ENCODE measurements around the gene FGFRL1. TPM values are rescaled to one million over a fixed set of nuclear protein-coding genes. Genes with fewer than 3 reads are reported as not detected.

Gene FGFRL1
- total RNA-seq, 4 donors from 2014 or later = 18.1 to 39.6 (median 26.4) TPM

DNA sequence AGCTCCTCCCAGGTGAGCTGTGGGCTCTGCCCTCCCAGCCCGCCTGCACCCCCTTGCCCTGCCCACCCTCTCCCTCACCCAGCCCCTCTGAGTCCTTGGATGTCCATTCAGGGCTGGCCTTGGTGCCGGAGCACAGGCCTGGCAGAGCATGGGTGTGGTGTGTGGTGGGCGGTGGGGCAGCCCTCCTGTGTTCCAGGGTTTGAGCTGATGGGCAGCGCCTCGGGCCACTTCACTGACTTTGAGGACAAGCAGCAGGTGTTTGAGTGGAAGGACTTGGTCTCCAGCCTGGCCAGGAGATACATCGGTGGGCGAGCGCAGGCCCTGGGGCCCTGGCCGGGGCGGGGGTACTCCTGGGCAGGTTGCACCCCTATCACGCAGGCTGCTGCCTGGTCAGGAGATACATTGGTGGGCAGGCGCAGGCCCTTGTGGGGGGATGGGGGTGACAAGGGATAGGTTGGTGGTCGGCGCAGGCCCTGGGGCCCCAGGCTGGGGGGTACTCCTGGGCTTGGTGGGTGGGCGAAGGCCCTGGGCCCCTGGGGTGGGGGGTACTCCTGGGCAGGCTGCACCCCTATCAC lies 10.7 kb upstream of the FGFRL1 start:
- Histone ChIP-seq H3K4me3 (no peak overlapping the region), H3K36me3 (peaks cover 0 to 7% (median 0%) of the 10 kb centered on the region in 3 donors), H3K27ac (no peak overlapping the region), H3K27me3 (peaks cover 0 to 75% of the 10 kb centered on the region in 2 donors), H3K4me1 (peaks cover 0 to 45% (median 18%) of the 10 kb centered on the region in 4 donors), H3K9me3 (no peaks in the 10 kb centered on the region)
- no peak for DNase-seq (ENCODE audit: low spot score in 2 of 2)
- WGBS, 2 donors = 92 to 98% methylated on average over 12 to 14 of the region's 15 CpGs
- no peak for TF ChIP-seq POLR2A (IDR thresholded peaks at IDR 0.05)
- no peak for TF ChIP-seq EP300 (IDR thresholded peaks at IDR 0.05)
- TF ChIP-seq, protein P1, sequence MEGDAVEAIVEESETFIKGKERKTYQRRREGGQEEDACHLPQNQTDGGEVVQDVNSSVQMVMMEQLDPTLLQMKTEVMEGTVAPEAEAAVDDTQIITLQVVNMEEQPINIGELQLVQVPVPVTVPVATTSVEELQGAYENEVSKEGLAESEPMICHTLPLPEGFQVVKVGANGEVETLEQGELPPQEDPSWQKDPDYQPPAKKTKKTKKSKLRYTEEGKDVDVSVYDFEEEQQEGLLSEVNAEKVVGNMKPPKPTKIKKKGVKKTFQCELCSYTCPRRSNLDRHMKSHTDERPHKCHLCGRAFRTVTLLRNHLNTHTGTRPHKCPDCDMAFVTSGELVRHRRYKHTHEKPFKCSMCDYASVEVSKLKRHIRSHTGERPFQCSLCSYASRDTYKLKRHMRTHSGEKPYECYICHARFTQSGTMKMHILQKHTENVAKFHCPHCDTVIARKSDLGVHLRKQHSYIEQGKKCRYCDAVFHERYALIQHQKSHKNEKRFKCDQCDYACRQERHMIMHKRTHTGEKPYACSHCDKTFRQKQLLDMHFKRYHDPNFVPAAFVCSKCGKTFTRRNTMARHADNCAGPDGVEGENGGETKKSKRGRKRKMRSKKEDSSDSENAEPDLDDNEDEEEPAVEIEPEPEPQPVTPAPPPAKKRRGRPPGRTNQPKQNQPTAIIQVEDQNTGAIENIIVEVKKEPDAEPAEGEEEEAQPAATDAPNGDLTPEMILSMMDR (IDR thresholded peaks at IDR 0.05) = no peak

DNA sequence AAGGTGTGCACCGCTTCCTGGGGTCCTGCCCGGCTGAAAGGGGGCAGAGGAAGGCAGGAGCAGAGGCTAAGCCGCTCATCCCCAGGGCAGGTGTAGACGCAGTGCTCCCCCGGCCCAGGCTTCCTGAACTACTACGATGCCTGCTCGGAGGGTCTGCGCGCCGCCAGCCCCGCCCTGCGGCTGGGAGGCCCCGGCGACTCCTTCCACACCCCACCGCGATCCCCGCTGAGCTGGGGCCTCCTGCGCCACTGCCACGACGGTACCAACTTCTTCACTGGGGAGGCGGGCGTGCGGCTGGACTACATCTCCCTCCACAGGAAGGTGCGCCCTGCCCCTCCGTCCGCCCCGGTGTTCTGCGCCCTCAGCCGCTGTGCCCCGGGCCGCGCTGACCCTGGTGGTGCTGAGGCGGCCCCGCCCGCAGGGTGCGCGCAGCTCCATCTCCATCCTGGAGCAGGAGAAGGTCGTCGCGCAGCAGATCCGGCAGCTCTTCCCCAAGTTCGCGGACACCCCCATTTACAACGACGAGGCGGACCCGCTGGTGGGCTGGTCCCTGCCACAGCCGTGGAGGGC lies 9.8 kb upstream of the FGFRL1 start:
- Histone ChIP-seq H3K4me1 (peaks cover 0 to 43% (median 16%) of the 10 kb centered on the region in 4 donors), H3K27me3 (peaks cover 0 to 76% of the 10 kb centered on the region in 2 donors), H3K27ac (no peak overlapping the region), H3K9me3 (no peaks in the 10 kb centered on the region), H3K36me3 (peaks cover 0 to 7% (median 0%) of the 10 kb centered on the region in 3 donors), H3K4me3 (no peak overlapping the region)
- TF ChIP-seq, protein P1 (IDR thresholded peaks at IDR 0.05) = no peak
- TF ChIP-seq POLR2A (IDR thresholded peaks at IDR 0.05) = no peak
- TF ChIP-seq EP300 (IDR thresholded peaks at IDR 0.05) = no peak
- WGBS, 2 donors = 20 to 47% methylated on average over 26 to 32 of the region's 48 CpGs
- no peak for DNase-seq (ENCODE audit: low spot score in 2 of 2)

DNA sequence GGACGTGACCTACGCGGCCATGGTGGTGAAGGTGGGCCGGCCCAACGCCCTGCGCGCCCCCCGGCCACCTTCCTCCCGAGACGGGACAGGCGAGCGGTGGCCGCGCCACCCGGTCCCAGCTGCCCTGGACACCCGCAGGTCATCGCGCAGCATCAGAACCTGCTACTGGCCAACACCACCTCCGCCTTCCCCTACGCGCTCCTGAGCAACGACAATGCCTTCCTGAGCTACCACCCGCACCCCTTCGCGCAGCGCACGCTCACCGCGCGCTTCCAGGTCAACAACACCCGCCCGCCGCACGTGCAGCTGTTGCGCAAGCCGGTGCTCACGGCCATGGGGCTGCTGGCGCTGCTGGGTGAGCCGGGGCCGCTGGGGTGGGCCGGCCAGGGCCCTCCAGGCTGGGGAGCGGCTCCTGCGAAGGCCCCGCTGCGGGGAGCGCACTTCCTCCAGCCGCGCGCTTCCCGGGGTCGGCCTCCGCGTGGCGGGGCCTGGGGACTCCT lies 9.2 kb upstream of the FGFRL1 start:
- Histone ChIP-seq H3K27me3 (peaks cover 0 to 76% of the 10 kb centered on the region in 2 donors), H3K4me3 (no peak overlapping the region), H3K4me1 (peaks cover 0 to 38% (median 11%) of the 10 kb centered on the region in 4 donors), H3K27ac (no peak overlapping the region), H3K9me3 (peaks cover 0 to 5% (median 0%) of the 10 kb centered on the region in 4 donors), H3K36me3 (peaks cover 0 to 7% (median 0%) of the 10 kb centered on the region in 3 donors)
- TF ChIP-seq EP300 (IDR thresholded peaks at IDR 0.05) (peak in 1 of 2 donors; percentile 48), POLR2A (IDR thresholded peaks at IDR 0.05) (no peak)
- 4 to 9% methylated on average over 25 to 33 of the region's 54 CpGs for WGBS, 2 donors
- peak; percentile 35 to 45 for DNase-seq (ENCODE audit: low spot score in 2 of 2)

DNA sequence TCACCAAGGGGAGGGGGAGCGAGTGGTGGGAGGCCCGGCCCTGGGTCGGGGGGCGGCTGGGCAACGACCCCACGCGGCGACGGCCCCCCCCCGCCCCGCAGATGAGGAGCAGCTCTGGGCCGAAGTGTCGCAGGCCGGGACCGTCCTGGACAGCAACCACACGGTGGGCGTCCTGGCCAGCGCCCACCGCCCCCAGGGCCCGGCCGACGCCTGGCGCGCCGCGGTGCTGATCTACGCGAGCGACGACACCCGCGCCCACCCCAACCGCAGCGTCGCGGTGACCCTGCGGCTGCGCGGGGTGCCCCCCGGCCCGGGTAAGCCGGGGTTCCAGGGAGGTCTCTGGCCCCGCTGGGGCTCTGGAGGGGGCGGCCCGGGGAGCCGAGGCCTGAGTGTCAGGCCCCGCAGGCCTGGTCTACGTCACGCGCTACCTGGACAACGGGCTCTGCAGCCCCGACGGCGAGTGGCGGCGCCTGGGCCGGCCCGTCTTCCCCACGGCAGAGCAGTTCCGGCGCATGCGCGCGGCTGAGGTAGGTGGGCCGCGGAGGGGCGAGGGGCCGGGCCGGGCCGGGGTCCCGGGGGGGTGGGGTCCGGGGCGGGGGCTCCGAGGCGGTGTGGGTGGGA lies 8.7 kb upstream of the FGFRL1 start:
- Histone ChIP-seq H3K4me3 (no peak overlapping the region), H3K9me3 (peaks cover 0 to 5% (median 0%) of the 10 kb centered on the region in 4 donors), H3K36me3 (peaks cover 0 to 7% (median 0%) of the 10 kb centered on the region in 3 donors), H3K27ac (no peak overlapping the region), H3K27me3 (peaks cover 0 to 77% of the 10 kb centered on the region in 2 donors), H3K4me1 (peaks cover 0 to 32% (median 8%) of the 10 kb centered on the region in 4 donors)
- TF ChIP-seq POLR2A (IDR thresholded peaks at IDR 0.05) = no peak
- TF ChIP-seq, protein P1 (IDR thresholded peaks at IDR 0.05) = no peak
- no peak for TF ChIP-seq EP300 (IDR thresholded peaks at IDR 0.05)
- DNase-seq (ENCODE audit: low spot score in 2 of 2) = no peak
- WGBS, 2 donors = 10% methylated on average over 2 of the region's 75 CpGs; no CpG with 5 or more reads in 1 of the 2 donors

DNA sequence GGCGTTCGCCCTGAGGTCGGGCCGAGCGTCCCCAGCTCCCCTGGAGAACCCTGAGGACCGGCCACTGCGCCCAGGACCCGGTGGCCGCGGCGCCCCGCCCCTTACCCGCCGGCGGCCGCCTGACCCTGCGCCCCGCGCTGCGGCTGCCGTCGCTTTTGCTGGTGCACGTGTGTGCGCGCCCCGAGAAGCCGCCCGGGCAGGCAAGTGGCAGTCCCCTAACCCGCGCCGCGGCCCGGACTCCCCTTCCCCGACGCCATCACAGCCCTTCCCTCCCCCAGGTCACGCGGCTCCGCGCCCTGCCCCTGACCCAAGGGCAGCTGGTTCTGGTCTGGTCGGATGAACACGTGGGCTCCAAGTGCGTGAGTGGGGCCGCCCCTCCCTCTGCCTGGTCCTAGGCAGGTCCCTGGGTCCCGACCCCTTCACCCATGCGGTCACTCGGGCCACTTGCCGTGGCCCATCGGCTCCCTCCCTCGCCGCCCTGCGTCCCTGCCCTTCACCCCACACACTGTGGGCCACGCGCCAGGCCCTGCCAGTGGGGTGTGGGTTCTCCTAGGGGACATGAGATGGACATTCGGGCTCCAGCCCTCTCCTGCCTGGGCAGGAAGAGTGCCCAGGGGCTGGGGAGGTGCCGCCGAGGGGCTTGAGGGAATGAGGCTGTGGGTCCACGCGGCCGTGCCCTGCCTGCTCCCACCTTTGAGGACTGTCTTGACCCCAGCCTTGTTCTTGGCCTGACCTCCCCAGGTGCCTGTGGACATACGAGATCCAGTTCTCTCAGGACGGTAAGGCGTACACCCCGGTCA lies 8.0 kb upstream of the FGFRL1 start:
- Histone ChIP-seq H3K4me3 (no peak overlapping the region), H3K36me3 (peaks cover 0 to 7% (median 0%) of the 10 kb centered on the region in 3 donors), H3K27me3 (peaks cover 0 to 78% of the 10 kb centered on the region in 2 donors), H3K9me3 (peaks cover 0 to 5% (median 0%) of the 10 kb centered on the region in 4 donors), H3K27ac (no peak overlapping the region), H3K4me1 (peaks cover 0 to 25% (median 6%) of the 10 kb centered on the region in 4 donors)
- TF ChIP-seq, protein P1 (IDR thresholded peaks at IDR 0.05) = no peak
- no peak for TF ChIP-seq POLR2A (IDR thresholded peaks at IDR 0.05)
- no peak for TF ChIP-seq EP300 (IDR thresholded peaks at IDR 0.05)
- DNase-seq (ENCODE audit: low spot score in 2 of 2) = no peak
- WGBS, 2 donors = 26 to 38% methylated on average over 48 to 53 of the region's 63 CpGs
